AG09309 (cell line): ENCODE data around the gene CAND2.
A peak's percentile ranks its signal among the peaks of the same experiment; 100 is the strongest.

Experiments
- DNase-seq: peaks from one replicate; pipeline ENCODE4 v3.0.0-alpha.2; 2010; ENCODE audit warnings: low read depth
- H3K4me3 ChIP-seq: 2 replicates; pipeline ENCODE4 v1.5.1; 2011; ENCODE audit warnings: mild to moderate bottlenecking, low read depth, low read length, moderate library complexity; ENCODE audit not compliant: control insufficient read depth
- TF ChIP-seq, protein P1 (sequence below): IDR thresholded peaks from 2 replicates; pipeline ENCODE4 v1.5.1; 2011; ENCODE audit warnings: mild to moderate bottlenecking, low read depth, low read length, inconsistent platforms; ENCODE audit not compliant: insufficient read depth, control insufficient read depth; ENCODE audit errors: missing control alignments

Gene CAND2

DNA sequence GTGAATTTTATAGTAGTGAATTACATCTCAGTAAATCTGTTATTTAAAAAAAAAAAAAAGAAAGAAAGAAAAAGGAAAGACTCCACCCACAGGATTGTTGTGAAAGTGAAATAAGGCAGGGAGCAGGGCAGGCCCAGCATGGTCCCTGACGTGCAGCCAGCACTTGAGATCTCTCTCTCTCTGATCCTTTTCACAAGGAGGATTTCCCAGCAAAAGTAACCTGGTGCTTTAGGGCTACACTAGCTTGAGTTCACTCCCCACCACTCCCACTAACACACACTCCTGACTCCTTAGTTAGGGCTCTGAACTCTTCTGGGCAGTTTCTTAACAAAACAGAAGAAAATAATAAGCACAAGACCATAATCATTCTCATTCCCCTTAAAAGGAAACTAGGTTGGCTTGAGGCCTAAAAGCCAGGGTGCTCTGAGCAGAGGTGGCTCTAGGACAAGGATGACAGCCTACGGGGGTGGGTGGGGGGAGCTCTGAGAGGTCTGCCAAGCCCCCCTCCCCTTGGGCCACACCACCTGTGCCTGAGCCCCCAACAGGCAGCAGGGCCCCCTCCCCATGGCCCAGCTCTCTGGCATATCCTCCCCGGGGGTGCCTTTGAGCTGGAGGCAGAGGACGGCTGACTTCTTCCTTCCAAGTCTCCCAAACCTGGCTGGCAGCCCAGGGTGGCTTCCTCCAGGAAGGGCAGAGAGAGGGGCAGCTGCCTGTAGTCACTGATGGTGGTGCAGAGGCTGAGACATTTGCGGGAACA lies 38.3 kb upstream of the CAND2 start:
- H3K4me3 ChIP-seq: no peak overlapping the region
- peak; percentile 27 for DNase-seq
- TF ChIP-seq, protein P1, sequence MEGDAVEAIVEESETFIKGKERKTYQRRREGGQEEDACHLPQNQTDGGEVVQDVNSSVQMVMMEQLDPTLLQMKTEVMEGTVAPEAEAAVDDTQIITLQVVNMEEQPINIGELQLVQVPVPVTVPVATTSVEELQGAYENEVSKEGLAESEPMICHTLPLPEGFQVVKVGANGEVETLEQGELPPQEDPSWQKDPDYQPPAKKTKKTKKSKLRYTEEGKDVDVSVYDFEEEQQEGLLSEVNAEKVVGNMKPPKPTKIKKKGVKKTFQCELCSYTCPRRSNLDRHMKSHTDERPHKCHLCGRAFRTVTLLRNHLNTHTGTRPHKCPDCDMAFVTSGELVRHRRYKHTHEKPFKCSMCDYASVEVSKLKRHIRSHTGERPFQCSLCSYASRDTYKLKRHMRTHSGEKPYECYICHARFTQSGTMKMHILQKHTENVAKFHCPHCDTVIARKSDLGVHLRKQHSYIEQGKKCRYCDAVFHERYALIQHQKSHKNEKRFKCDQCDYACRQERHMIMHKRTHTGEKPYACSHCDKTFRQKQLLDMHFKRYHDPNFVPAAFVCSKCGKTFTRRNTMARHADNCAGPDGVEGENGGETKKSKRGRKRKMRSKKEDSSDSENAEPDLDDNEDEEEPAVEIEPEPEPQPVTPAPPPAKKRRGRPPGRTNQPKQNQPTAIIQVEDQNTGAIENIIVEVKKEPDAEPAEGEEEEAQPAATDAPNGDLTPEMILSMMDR: no peak

DNA sequence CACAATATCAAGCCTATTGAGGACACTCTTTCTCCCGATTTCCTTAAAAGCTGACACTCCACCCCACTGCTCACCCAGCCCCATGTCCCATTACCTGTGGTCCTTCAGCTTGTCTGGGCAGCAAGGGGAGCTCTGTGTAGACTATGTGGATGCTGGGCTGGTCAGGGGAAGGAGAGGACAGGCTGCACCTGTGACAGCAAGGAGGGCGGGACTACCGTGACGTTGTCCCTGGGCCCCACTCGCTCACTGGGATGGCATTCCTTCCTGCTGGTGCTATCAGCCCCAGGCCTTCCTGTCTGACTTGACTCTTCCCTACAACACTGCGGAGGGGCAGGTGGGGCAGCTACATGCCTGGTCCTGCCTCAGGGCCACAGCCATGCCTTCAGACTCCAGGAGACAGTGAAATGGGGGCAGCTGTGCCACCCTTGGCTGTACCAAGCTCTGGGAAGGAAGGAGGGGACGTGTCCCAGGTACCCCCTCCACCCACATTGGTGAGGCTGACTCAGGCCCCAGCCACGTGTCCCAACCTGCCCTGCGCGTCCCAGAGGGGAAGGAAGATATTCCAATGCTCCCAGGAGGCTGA lies 37.3 kb upstream of the CAND2 start, which contains the start of gene TMEM40:
TMEM40 (minus strand) TSS at position 163 of the 583 bp plus-strand sequence. CDS start 9,427 bp downstream, outside the sequence.
- no peak within 1 kb of the TSS for H3K4me3 ChIP-seq
- TF ChIP-seq, protein P1: no peak
- no peak for DNase-seq

DNA sequence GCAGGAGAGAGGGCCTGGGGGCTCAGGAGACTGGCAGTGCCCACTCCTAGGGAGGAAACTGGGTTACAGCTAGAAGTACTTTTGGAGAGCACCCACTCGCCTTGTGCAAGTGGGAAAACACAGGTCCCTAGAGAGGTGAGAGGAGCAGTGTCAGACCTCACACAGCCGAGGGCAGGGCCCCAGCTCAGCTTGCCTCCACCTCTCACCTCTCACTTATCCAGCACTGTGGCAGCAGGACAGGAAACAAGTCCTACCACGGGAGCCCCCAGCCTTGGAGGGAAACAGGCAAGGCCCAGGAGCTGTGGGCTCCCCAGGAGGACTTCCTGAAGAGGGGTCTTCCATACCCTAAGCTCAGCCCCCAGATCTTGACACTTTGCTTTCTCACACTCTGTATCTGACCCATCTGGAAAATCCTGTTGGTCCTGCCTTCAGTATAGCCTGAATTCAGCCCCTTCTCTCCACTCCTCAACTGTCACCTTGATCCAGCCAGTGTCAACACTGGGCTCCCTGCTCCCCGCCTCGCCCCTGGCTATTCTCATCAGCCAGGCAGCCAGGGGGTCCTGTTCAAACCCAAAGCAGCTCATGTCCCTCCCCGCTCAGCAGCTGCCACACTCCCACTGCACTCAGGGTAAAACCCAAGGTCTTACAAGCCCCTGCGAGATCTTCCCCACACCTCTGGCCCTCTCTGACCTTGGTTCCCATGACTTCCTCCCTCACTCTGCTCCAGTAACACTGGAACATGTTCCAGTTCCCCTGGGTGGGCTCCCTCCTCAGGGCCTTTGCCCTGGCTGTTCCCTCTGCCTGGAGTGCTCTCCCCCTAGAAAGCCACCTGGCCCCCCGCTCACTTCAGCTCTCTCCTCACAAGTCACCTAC lies 36.6 kb upstream of the CAND2 start:
- TF ChIP-seq, protein P1: no peak
- no peak overlapping the region for H3K4me3 ChIP-seq
- DNase-seq: no peak

DNA sequence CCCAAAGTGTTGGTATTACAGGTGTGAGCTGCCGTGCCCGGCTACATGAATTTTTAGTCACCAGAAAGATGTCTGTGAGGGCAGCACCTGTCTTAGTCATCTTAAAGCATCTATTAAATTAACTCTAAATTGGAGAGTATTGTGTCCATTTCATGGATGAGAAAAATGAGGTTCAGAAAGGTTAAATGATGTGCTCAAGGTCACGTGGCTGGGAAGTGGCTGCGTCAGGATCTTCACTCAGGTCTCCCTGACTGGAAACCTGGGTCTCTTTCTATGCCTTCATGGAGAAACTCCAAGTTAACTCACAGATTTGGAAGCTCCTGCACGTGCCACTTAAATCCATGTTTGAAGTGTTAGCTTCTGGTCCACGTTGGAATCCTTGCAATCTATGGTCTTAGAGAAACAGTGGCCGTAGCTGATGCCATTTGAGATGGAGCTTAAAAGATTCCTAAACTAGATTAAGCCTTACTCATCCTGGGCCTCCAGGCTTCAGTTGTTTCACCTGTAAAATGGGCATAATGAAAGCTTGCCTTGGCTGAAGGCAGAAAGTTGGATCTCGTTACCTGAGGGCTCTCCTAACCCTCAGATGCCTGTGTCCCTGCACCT lies 32.2 kb upstream of the CAND2 start:
- TF ChIP-seq, protein P1: no peak
- no peak for DNase-seq

DNA sequence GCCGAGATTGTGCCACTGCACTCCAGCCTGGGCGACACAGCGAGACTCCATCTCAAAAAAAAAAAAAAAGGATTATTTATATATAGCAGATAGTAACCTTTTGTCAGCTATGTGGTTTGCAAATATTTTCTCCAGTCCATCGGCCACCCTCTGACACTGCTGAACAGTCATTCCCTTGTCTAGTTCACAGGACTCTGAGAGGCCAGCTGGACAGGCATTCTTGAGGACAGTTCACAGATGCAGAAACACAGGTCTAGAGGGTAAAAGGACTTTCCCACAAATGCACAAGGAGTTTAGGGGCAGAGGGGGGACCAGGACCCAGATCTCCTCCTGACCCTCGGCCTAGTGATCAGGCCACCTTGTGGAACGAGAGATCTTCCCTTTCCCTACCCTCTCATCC lies 29.9 kb upstream of the CAND2 start:
- no peak for DNase-seq
- no peak overlapping the region for H3K4me3 ChIP-seq
- TF ChIP-seq, protein P1: no peak

More for the DNA sequence above, 32.2 kb upstream of the CAND2 start:
- no peak overlapping the region for H3K4me3 ChIP-seq
